ENCODE results near the gene PCMT1.
"Not testable (repeated sequence)": the region's sequence is repeated elsewhere in the genome, so short reads cannot be mapped to it uniquely, and the experiment has no call there.

PCMT1 gene

GRCh38 chr6:149749082-149749593, 403 bp upstream of the PCMT1 start:
- DNase-seq: not testable (repeated sequence)

GRCh38 chr6:149750136-149750609, 632 bp downstream of the PCMT1 start:
- DNase-seq: peak in 52 of 58 donors; percentile 11 to 74 (median 50)

- no peak for DNase-seq
Observed at GRCh38 chr6:149751239-149751638, 1.7 kb downstream of the PCMT1 start.

GRCh38 chr6:149751920-149752319, 2.4 kb downstream of the PCMT1 start:
- not testable (repeated sequence) for DNase-seq

- no peak for DNase-seq
Observed at GRCh38 chr6:149752600-149753373, 3.2 kb downstream of the PCMT1 start.

GRCh38 chr6:149753374-149753637, 3.8 kb downstream of the PCMT1 start:
- not testable (repeated sequence) for DNase-seq

GRCh38 chr6:149754548-149754947, 5.0 kb downstream of the PCMT1 start:
- no peak for DNase-seq

GRCh38 chr6:149755300-149756260, 6.0 kb downstream of the PCMT1 start:
- DNase-seq: peak in 4 of 58 donors; percentile 0 to 12 (median 4)

- no peak for DNase-seq
Observed at GRCh38 chr6:149756261-149756636, 6.7 kb downstream of the PCMT1 start.

- no peak for DNase-seq
Observed at GRCh38 chr6:149761438-149761837, 11.9 kb downstream of the PCMT1 start.

GRCh38 chr6:149763866-149764265, 14.3 kb downstream of the PCMT1 start:
- no peak for DNase-seq

GRCh38 chr6:149766156-149766769, 16.7 kb downstream of the PCMT1 start:
- DNase-seq: no peak

- DNase-seq: no peak
Observed at GRCh38 chr6:149769676-149770075, 20.1 kb downstream of the PCMT1 start.

GRCh38 chr6:149771185-149771584, 21.6 kb downstream of the PCMT1 start:
- no peak for DNase-seq

GRCh38 chr6:149771925-149772324, 22.4 kb downstream of the PCMT1 start:
- DNase-seq: no peak

- DNase-seq: no peak
Observed at GRCh38 chr6:149777624-149778023, 28.1 kb downstream of the PCMT1 start.

- DNase-seq: no peak
Observed at GRCh38 chr6:149779644-149779963, 30.1 kb downstream of the PCMT1 start.

GRCh38 chr6:149781715-149782114, 32.2 kb downstream of the PCMT1 start:
- no peak for DNase-seq

GRCh38 chr6:149782337-149782736, 32.8 kb downstream of the PCMT1 start:
- no peak for DNase-seq

GRCh38 chr6:149783551-149783950, 34.0 kb downstream of the PCMT1 start:
- DNase-seq: no peak

GRCh38 chr6:149806127-149806526, 56.6 kb downstream of the PCMT1 start:
- DNase-seq: no peak

GRCh38 chr6:149809798-149810197, 60.3 kb downstream of the PCMT1 start:
- no peak for DNase-seq

Data from anterior cingulate cortex (tissue), 58 donors.